Mesendoderm (in vitro differentiated cells): ENCODE data around the gene COX20.

ENCODE experiments used
- DNase-seq: peaks from one replicate; pipeline ENCODE4 v3.0.0; 2013
- H2AK5ac ChIP-seq: 2 replicates; pipeline ENCODE4 v1.6.1; 2013; ENCODE audit warnings: low read length, inconsistent platforms
- H2BK120ac ChIP-seq: 2 replicates; pipeline ENCODE4 v1.6.1; 2013; ENCODE audit warnings: low read depth, mild to moderate bottlenecking, low read length, moderate library complexity, mixed read lengths
- H2BK15ac ChIP-seq: replicated peaks from 2 replicates; pipeline ENCODE4 v1.6.1; 2013; ENCODE audit warnings: low read depth, mild to moderate bottlenecking, moderate library complexity
- H2BK5ac ChIP-seq: 2 replicates; pipeline ENCODE4 v1.6.1; 2013; ENCODE audit warnings: low read length, inconsistent platforms
- H3K18ac ChIP-seq: 2 replicates; pipeline ENCODE4 v1.6.1; 2013; ENCODE audit warnings: mild to moderate bottlenecking, low read length, mixed read lengths
- H3K23ac ChIP-seq: one replicate; pipeline ENCODE4 v1.6.1; 2013; ENCODE audit warnings: low read length
- H3K27ac ChIP-seq: 2 replicates; pipeline ENCODE4 v1.5.1; 2013; ENCODE audit warnings: low read depth, mild to moderate bottlenecking, inconsistent platforms, low read length, moderate library complexity
- H3K27me3 ChIP-seq: 2 replicates; pipeline ENCODE4 v1.6.1; 2013; ENCODE audit warnings: low read length, control low read depth, mild to moderate bottlenecking, inconsistent platforms; ENCODE audit not compliant: insufficient read depth, poor library complexity
- H3K36me3 ChIP-seq: 2 replicates; pipeline ENCODE4 v1.6.1; 2013; ENCODE audit warnings: low read length, inconsistent platforms; ENCODE audit not compliant: control insufficient read depth, insufficient read depth
- H3K4ac ChIP-seq: one replicate; pipeline ENCODE4 v1.6.1; 2013; ENCODE audit warnings: low read depth, mild to moderate bottlenecking, low read length, moderate library complexity
- H3K4me1 ChIP-seq: 2 replicates; pipeline ENCODE4 v1.6.1; 2013; ENCODE audit warnings: low read depth, low read length, inconsistent platforms; ENCODE audit not compliant: control insufficient read depth
- H3K4me2 ChIP-seq: 2 replicates; pipeline ENCODE4 v1.6.1; 2013; ENCODE audit warnings: low read length
- H3K4me3 ChIP-seq: 2 replicates; pipeline ENCODE4 v1.5.1; 2013; ENCODE audit warnings: mild to moderate bottlenecking, low read length
- H3K56ac ChIP-seq: one replicate; pipeline ENCODE4 v1.6.1; 2013; ENCODE audit warnings: low read length
- H3K79me1 ChIP-seq: 2 replicates; pipeline ENCODE4 v1.6.1; 2013; ENCODE audit warnings: low read length, inconsistent platforms
- H3K79me2 ChIP-seq: 2 replicates; pipeline ENCODE4 v1.6.1; 2013; ENCODE audit warnings: mild to moderate bottlenecking, low read length; ENCODE audit not compliant: control insufficient read depth, insufficient read depth
- H3K9ac ChIP-seq: 2 replicates; pipeline ENCODE4 v1.6.1; 2013; ENCODE audit warnings: low read length, inconsistent platforms
- H4K5ac ChIP-seq: one replicate; pipeline ENCODE4 v1.6.1; 2013; ENCODE audit warnings: low read length
- H4K8ac ChIP-seq: one replicate; pipeline ENCODE4 v1.6.1; 2013; ENCODE audit warnings: low read depth, mild to moderate bottlenecking, control low read depth, low read length, moderate library complexity
- WGBS: extraction: QIAGEN DNeasy Blood & Tissue Kit; methylation state at CpG from one replicate; pipeline ENCODE4 v1.1.7; 2013; ENCODE audit warnings: low lambda C conversion rate, missing lambda C conversion rate; ENCODE audit not compliant: insufficient coverage; ENCODE audit errors: extremely low coverage; 5-methylcytosine and 5-hydroxymethylcytosine counted together

COX20 gene

GRCh38 chr1:244815600-244816099 lies 19.8 kb upstream of the COX20 start:
- H3K4me3 ChIP-seq: no peak overlapping the region
- H4K8ac ChIP-seq: no peak overlapping the region
- DNase-seq: peak; percentile 60
- WGBS: no CpG with 5 or more reads among the region's 15 CpGs
- H3K36me3 ChIP-seq: no peaks in the 10 kb centered on the region
- no peak overlapping the region for H3K27ac ChIP-seq
- H3K4me1 ChIP-seq: no peaks in the 10 kb centered on the region
- H3K56ac ChIP-seq: no peak overlapping the region
- H2BK120ac ChIP-seq: no peak overlapping the region
- H2AK5ac ChIP-seq: no peak overlapping the region
- H2BK15ac ChIP-seq: no peak overlapping the region
- H3K4me2 ChIP-seq: no peak overlapping the region
- H3K18ac ChIP-seq: no peak overlapping the region
- no peak overlapping the region for H3K4ac ChIP-seq
- H3K9ac ChIP-seq: no peak overlapping the region
- no peak overlapping the region for H2BK5ac ChIP-seq
- no peaks in the 10 kb centered on the region for H3K79me2 ChIP-seq
- H4K5ac ChIP-seq: no peak overlapping the region
- no peaks in the 10 kb centered on the region for H3K79me1 ChIP-seq
- no peak overlapping the region for H3K23ac ChIP-seq
- no peaks in the 10 kb centered on the region for H3K27me3 ChIP-seq

DNA sequence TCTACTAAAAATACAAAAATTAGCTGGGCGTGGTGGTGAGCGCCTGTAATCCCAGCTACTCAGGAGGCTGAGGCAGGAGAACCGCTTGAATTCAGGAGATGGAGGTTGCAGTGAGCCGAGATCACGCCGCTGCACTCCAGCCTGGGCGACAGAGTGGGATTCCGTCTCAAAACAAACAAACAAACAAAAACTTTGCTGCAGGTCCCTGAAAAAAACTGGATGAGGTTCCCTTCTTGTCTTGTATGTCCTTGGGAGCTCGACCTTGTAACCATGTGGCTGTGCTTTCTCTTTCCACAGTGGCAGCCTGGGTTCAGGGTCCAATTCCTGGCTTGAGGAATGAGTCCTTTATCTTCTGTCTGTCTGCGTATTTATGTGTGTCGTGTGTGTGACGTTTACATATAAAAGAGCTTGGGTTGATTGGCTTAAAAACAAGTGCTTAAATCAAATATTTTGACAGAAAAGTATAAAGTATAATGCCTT lies 18.0 kb upstream of the COX20 start:
- WGBS: no CpG with 5 or more reads among the region's 12 CpGs
- H2BK15ac ChIP-seq: no peak overlapping the region
- H2BK120ac ChIP-seq: no peak overlapping the region
- H3K56ac ChIP-seq: no peak overlapping the region
- no peak overlapping the region for H3K27ac ChIP-seq
- no peaks in the 10 kb centered on the region for H3K36me3 ChIP-seq
- H3K27me3 ChIP-seq: no peaks in the 10 kb centered on the region
- H3K79me2 ChIP-seq: no peaks in the 10 kb centered on the region
- DNase-seq: no peak
- H4K8ac ChIP-seq: no peak overlapping the region
- no peak overlapping the region for H3K4me3 ChIP-seq
- no peak overlapping the region for H2BK5ac ChIP-seq
- no peak overlapping the region for H3K18ac ChIP-seq
- no peak overlapping the region for H3K4ac ChIP-seq
- H3K4me1 ChIP-seq: no peaks in the 10 kb centered on the region
- H3K9ac ChIP-seq: no peak overlapping the region
- no peak overlapping the region for H2AK5ac ChIP-seq
- no peak overlapping the region for H4K5ac ChIP-seq
- no peak overlapping the region for H3K23ac ChIP-seq
- H3K79me1 ChIP-seq: no peaks in the 10 kb centered on the region
- no peak overlapping the region for H3K4me2 ChIP-seq

- no peak overlapping the region for H2BK5ac ChIP-seq
- H3K56ac ChIP-seq: no peak overlapping the region
- no peak overlapping the region for H3K27ac ChIP-seq
- H3K4me2 ChIP-seq: no peak overlapping the region
- no peak overlapping the region for H4K8ac ChIP-seq
- no peak overlapping the region for H2AK5ac ChIP-seq
- no peak overlapping the region for H3K18ac ChIP-seq
- H3K79me1 ChIP-seq: no peaks in the 10 kb centered on the region
- peak; percentile 69 for DNase-seq
- no peaks in the 10 kb centered on the region for H3K27me3 ChIP-seq
- H3K23ac ChIP-seq: no peak overlapping the region
- no peak overlapping the region for H4K5ac ChIP-seq
- H3K4me3 ChIP-seq: no peak overlapping the region
- H2BK15ac ChIP-seq: no peak overlapping the region
- H3K9ac ChIP-seq: no peak overlapping the region
- H2BK120ac ChIP-seq: no peak overlapping the region
- WGBS: no CpG with 5 or more reads among the region's 2 CpGs
- H3K79me2 ChIP-seq: no peaks in the 10 kb centered on the region
- H3K4ac ChIP-seq: no peak overlapping the region
- no peaks in the 10 kb centered on the region for H3K36me3 ChIP-seq
- no peaks in the 10 kb centered on the region for H3K4me1 ChIP-seq
Observed at GRCh38 chr1:244820131-244820530, 15.3 kb upstream of the COX20 start.

DNA sequence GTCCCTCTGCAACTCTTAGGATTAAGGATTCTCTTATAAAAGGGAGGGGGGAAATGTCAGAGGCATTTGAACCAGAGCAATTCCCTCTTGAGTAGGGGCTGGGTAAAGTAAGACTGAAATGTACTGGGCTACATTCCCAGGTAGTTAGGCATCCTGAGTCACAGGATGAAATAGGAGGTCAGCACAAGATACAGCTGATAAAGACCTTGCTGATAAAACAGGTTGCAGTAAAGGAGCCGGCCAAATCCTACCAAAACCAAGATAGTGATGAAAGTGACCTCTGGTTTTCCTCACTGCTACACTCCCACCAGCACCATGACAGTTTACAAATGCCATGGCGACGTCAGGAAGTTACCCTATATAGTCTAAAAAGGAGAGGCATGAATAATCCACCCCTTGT lies 14.3 kb upstream of the COX20 start:
- H3K18ac ChIP-seq: no peak overlapping the region
- H2AK5ac ChIP-seq: no peak overlapping the region
- H2BK5ac ChIP-seq: no peak overlapping the region
- H3K79me2 ChIP-seq: no peaks in the 10 kb centered on the region
- H3K9ac ChIP-seq: no peak overlapping the region
- H4K5ac ChIP-seq: no peak overlapping the region
- no peaks in the 10 kb centered on the region for H3K79me1 ChIP-seq
- no peak overlapping the region for H3K4me3 ChIP-seq
- WGBS: no CpG with 5 or more reads among the region's 3 CpGs
- no peak overlapping the region for H3K4ac ChIP-seq
- DNase-seq: peak; percentile 87
- peak overlapping the region; percentile 38 for H2BK120ac ChIP-seq
- H2BK15ac ChIP-seq: no peak overlapping the region
- H4K8ac ChIP-seq: no peak overlapping the region
- H3K4me1 ChIP-seq: no peaks in the 10 kb centered on the region
- H3K23ac ChIP-seq: no peak overlapping the region
- no peak overlapping the region for H3K56ac ChIP-seq
- no peak overlapping the region for H3K4me2 ChIP-seq
- H3K27ac ChIP-seq: no peak overlapping the region
- H3K36me3 ChIP-seq: no peaks in the 10 kb centered on the region
- no peaks in the 10 kb centered on the region for H3K27me3 ChIP-seq

DNA sequence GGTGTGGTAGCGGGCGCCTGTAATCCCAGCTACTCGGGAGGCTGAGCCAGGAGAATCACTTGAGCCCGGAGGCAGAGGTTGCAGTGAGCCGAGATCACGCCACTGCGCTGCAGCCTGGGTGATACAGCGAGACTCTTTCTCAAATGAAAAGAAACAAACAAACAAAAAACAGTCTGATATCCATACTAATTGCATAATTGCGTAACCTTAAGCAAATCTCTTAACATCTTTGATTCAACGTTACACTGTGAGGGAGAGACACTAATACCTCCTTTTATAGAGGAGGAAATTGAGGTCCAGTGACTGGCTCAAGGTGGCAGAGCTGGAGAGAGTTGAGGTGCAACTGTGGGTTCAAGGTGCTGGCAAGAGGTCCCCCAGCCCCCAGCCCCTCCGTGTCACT lies 12.6 kb upstream of the COX20 start:
- Histone ChIP-seq H3K79me1 (no peaks in the 10 kb centered on the region), H2BK5ac (no peak overlapping the region), H3K9ac (no peak overlapping the region), H3K18ac (no peak overlapping the region), H2BK15ac (no peak overlapping the region), H4K8ac (no peak overlapping the region), H3K79me2 (no peaks in the 10 kb centered on the region), H3K36me3 (no peaks in the 10 kb centered on the region), H3K27ac (no peak overlapping the region), H3K4me1 (no peaks in the 10 kb centered on the region), H3K4ac (no peak overlapping the region), H3K4me2 (no peak overlapping the region), H3K4me3 (no peak overlapping the region), H3K56ac (no peak overlapping the region), H2AK5ac (no peak overlapping the region), H2BK120ac (no peak overlapping the region), H3K23ac (no peak overlapping the region), H3K27me3 (no peaks in the 10 kb centered on the region), H4K5ac (no peak overlapping the region)
- no peak for DNase-seq
- no CpG with 5 or more reads among the region's 11 CpGs for WGBS

GRCh38 chr1:244826712-244827111 lies 8.7 kb upstream of the COX20 start:
- H2BK15ac ChIP-seq: no peak overlapping the region
- no CpG with 5 or more reads among the region's 4 CpGs for WGBS
- H2AK5ac ChIP-seq: no peak overlapping the region
- no peak overlapping the region for H3K4me2 ChIP-seq
- no peak overlapping the region for H3K18ac ChIP-seq
- no peaks in the 10 kb centered on the region for H3K79me1 ChIP-seq
- H4K8ac ChIP-seq: no peak overlapping the region
- no peak overlapping the region for H3K27ac ChIP-seq
- H3K23ac ChIP-seq: no peak overlapping the region
- H3K36me3 ChIP-seq: no peaks in the 10 kb centered on the region
- no peak overlapping the region for H3K56ac ChIP-seq
- H3K4me1 ChIP-seq: no peaks in the 10 kb centered on the region
- H3K4ac ChIP-seq: no peak overlapping the region
- H3K27me3 ChIP-seq: no peaks in the 10 kb centered on the region
- no peak overlapping the region for H2BK5ac ChIP-seq
- no peak overlapping the region for H4K5ac ChIP-seq
- no peak overlapping the region for H3K9ac ChIP-seq
- no peak overlapping the region for H2BK120ac ChIP-seq
- no peak overlapping the region for H3K4me3 ChIP-seq
- DNase-seq: no peak
- no peaks in the 10 kb centered on the region for H3K79me2 ChIP-seq
